HPDE6-E6E7 (cell line): Measurements from ENCODE around the gene EIF4G1.
"Not testable (repeated sequence)": the region's sequence is repeated elsewhere in the genome, so short reads cannot be mapped to it uniquely, and the experiment has no call there.

Source experiments
- DNase-seq: peaks from one replicate; pipeline ENCODE4 v3.0.0; 2011; ENCODE audit warnings: missing footprints; ENCODE audit errors: extremely low spot score

Gene EIF4G1, protein sequence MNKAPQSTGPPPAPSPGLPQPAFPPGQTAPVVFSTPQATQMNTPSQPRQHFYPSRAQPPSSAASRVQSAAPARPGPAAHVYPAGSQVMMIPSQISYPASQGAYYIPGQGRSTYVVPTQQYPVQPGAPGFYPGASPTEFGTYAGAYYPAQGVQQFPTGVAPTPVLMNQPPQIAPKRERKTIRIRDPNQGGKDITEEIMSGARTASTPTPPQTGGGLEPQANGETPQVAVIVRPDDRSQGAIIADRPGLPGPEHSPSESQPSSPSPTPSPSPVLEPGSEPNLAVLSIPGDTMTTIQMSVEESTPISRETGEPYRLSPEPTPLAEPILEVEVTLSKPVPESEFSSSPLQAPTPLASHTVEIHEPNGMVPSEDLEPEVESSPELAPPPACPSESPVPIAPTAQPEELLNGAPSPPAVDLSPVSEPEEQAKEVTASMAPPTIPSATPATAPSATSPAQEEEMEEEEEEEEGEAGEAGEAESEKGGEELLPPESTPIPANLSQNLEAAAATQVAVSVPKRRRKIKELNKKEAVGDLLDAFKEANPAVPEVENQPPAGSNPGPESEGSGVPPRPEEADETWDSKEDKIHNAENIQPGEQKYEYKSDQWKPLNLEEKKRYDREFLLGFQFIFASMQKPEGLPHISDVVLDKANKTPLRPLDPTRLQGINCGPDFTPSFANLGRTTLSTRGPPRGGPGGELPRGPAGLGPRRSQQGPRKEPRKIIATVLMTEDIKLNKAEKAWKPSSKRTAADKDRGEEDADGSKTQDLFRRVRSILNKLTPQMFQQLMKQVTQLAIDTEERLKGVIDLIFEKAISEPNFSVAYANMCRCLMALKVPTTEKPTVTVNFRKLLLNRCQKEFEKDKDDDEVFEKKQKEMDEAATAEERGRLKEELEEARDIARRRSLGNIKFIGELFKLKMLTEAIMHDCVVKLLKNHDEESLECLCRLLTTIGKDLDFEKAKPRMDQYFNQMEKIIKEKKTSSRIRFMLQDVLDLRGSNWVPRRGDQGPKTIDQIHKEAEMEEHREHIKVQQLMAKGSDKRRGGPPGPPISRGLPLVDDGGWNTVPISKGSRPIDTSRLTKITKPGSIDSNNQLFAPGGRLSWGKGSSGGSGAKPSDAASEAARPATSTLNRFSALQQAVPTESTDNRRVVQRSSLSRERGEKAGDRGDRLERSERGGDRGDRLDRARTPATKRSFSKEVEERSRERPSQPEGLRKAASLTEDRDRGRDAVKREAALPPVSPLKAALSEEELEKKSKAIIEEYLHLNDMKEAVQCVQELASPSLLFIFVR (N-terminal part only)

GRCh38 chr3:184314363-184314699 lies at the start of gene EIF4G1:
TSS of gene EIF4G1 (plus strand) at chr3:184314606. CDS start at chr3:184315797, 1,191 bp downstream.
- DNase-seq: peak; percentile 88

DNA sequence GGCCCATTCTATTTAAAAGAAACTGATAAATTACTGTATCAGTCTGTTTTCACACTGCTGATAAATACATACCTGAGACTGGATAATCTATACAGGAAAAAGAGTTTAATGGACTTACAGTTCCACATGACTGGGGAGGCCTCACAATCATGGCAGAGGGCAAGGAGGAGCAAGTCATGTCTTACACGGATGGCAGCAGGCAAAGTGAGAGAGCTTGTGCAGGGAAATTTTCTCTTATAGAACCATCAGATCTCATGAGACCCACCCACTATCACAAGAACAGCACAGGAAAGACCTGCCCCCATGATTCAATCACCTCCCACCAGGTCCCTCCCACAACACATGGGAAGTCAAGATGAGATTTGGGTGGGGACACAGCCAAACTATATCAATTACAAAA lies 47.2 kb upstream of the EIF4G1 start:
- DNase-seq: not testable (repeated sequence)

GRCh38 chr3:184272269-184272668 lies 42.1 kb upstream of the EIF4G1 start:
- no peak for DNase-seq

GRCh38 chr3:184275381-184275701 lies 39.1 kb upstream of the EIF4G1 start:
- DNase-seq: no peak

- no peak for DNase-seq
Observed at GRCh38 chr3:184275961-184276910, 38.2 kb upstream of the EIF4G1 start, which contains the start of gene ECE2. TSS of gene ECE2 (plus strand) at chr3:184276022. CDS start at chr3:184276154, 132 bp downstream.

GRCh38 chr3:184277366-184277765 lies 37.0 kb upstream of the EIF4G1 start:
- DNase-seq: no peak

DNA sequence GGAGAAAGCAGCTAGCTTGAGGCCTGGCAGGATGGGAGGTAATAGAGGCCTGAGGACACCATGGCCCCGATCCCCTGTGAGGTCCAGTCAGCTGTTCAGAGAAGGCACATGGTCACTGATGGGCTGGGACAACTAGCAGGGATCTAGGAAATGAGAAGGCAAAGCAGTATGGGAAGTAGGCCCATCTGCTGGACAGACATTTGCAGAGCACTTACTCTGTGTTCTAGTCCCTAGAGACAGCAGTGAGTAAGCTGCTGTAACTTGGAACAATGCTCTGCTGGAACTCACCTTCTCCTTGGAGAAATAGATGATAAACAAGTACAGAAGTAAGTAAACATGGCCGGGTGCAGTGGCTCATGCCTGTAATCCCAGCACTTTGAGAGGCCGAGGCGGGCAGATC lies 31.5 kb upstream of the EIF4G1 start:
- DNase-seq: no peak

DNA sequence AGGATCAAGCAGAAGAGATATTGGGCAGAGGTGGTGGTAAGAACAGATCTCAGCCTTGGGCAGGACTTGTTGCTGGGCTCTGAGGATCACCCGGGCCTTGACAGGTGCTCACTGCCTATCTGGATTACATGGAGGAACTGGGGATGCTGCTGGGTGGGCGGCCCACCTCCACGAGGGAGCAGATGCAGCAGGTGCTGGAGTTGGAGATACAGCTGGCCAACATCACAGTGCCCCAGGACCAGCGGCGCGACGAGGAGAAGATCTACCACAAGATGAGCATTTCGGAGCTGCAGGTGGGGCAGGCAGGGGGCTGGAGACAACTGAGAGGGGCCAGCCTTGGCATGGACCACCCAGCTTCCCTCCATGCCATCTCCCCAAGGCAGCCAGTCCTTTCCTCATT lies 30.7 kb upstream of the EIF4G1 start:
- no peak for DNase-seq

- peak; percentile 73 for DNase-seq
Observed at GRCh38 chr3:184284696-184285095, 29.7 kb upstream of the EIF4G1 start.

GRCh38 chr3:184289426-184289938 lies 24.9 kb upstream of the EIF4G1 start:
- DNase-seq: peak; percentile 64

- no peak for DNase-seq
Observed at GRCh38 chr3:184290331-184290730, 24.1 kb upstream of the EIF4G1 start.

- no peak for DNase-seq
Observed at GRCh38 chr3:184291044-184291737, 23.2 kb upstream of the EIF4G1 start.

DNA sequence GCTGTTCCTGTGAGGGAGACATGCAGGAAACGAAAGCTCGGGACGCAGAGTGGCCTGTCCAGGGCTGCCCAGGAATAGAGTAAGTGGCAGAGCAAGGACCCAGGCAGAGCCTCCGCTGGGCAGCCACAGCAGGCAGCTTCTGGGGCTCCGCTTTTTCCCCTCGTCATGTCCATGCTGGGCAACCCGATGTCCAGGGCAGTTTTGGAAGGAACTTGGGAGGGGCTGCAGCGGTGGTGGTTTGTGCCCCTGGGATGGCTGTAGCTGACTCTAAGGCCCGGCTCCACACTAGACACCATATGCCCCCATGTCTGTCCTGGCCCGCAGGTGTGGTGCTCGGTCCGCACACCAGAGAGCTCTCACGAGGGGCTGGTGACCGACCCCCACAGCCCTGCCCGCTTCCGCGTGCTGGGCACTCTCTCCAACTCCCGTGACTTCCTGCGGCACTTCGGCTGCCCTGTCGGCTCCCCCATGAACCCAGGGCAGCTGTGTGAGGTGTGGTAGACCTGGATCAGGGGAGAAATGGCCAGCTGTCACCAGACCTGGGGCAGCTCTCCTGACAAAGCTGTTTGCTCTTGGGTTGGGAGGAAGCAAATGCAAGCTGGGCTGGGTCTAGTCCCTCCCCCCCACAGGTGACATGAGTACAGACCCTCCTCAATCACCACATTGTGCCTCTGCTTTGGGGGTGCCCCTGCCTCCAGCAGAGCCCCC lies 22.5 kb upstream of the EIF4G1 start:
- DNase-seq: no peak

- no peak for DNase-seq
Observed at GRCh38 chr3:184295771-184296170, 18.6 kb upstream of the EIF4G1 start.

DNA sequence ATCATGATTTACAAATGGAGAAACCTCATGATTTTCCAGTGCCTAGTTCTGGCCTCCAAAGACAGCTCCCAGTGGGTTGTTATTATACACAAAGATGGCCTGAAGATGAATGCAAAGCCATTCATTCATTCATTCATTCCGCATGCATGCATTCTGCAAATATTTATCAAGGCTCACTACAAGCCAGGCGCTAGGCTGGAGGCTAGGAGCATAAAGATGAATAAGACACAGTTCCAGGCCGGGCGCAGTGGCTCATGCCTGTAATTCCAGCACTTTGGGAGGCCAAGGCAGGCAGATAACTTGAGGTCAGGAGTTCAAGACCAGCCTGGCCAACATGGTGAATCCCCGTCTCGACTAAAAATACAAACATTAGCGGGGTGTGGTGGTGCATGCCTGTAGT lies 17.8 kb upstream of the EIF4G1 start:
- no peak for DNase-seq

- DNase-seq: peak; percentile 92
Observed at GRCh38 chr3:184298759-184299487, 15.5 kb upstream of the EIF4G1 start, which contains the start of gene PSMD2. TSS of gene PSMD2 (plus strand) at chr3:184299241. CDS start at chr3:184299267, 26 bp downstream.

GRCh38 chr3:184299488-184300377 lies 14.7 kb upstream of the EIF4G1 start:
- peak; percentile 36 for DNase-seq

GRCh38 chr3:184300378-184300720 lies 14.1 kb upstream of the EIF4G1 start:
- no peak for DNase-seq
